ENCODE results near the gene ABCA6. TPM values are rescaled to one million over a fixed set of nuclear protein-coding genes. Genes with fewer than 3 reads are reported as not detected.

Gene ABCA6
- total RNA-seq, 2 experiments from 2014 or later, result not detected

DNA sequence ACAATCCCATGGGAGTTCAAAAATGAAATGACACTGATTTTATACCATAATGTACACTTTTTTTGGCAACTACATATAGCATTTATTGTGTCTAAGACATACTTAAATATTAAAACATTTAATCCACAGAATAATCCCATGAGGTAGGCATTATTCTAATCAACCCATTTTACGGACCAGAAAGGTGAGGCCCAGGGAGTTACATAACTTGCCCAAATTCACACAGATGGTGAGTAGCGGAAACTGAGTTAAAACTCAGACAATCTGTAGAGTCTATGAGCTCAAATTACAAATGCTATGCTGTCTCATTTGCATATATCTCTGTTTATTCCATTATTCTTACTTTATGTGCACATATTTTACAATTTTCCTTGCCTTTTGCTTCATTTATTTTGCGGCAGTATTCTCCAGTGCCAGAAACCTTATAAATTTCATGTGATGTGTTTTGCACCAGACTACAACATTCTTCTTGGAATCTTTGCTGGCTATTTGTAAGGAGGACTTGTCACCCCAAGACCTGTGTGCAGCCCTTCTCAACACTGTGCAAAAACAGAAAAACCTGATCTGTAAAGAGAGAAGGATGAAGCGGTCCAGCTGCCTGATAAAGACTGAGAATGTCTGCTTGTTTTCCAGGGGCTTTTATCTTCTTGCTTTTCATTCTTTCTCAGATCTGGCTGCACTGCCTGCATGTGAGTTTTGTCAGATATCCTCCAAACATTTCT lies 78.7 kb downstream of the ABCA6 start:
- DNase-seq, result no peak
- Mint-ChIP-seq H3K27ac (no peak overlapping the region), H3K4me3 (no peak overlapping the region), H3K4me1 (ENCODE audit: low read depth) (peaks cover 9% of the 10 kb centered on the region), H3K9me3 (no peaks in the 10 kb centered on the region), H3K36me3 (no peaks in the 10 kb centered on the region), H3K27me3 (peaks cover 6% of the 10 kb centered on the region)
- intact Hi-C loops (cut with micrococcal nuclease), result no loop called here
- POLR2A ChIA-PET, result no interaction called here
- CTCF ChIA-PET, result no interaction called here

- CTCF ChIA-PET, result no interaction called here
- peaks cover 6% of the 10 kb centered on the region for H3K27me3 Mint-ChIP-seq
- peaks cover 1% of the 10 kb centered on the region for H3K9me3 Mint-ChIP-seq
- no peak for DNase-seq
- POLR2A ChIA-PET, result no interaction called here
- H3K27ac Mint-ChIP-seq, result no peak overlapping the region
- H3K4me3 Mint-ChIP-seq, result no peak overlapping the region
- no peaks in the 10 kb centered on the region for H3K36me3 Mint-ChIP-seq
- intact Hi-C loops (cut with micrococcal nuclease), result no loop called here
- H3K4me1 Mint-ChIP-seq (ENCODE audit: low read depth), result peaks cover 9% of the 10 kb centered on the region
Measured at GRCh38 chr17:69061721-69062556, 79.8 kb downstream of the ABCA6 start.

DNA sequence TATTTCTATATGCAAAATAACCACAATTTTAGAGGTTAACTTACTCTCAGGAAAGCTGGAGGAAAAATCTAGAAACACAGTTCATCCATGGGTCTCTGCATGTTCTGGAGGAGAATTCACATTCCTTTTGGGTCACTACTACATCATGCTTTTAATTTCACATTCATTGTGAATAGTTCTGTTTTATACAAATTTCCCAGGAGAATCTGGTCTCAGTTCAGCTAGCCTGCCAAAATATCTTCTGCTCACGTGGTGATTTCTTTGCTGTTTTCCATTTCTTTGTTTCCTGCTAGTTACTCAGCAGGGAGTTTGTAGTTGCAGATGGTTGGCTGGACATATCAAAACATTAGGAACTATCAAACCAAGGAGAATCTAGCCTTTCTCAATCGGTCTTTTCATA lies 80.9 kb downstream of the ABCA6 start, which contains the start of gene ABCA9:
Gene ABCA9 (minus strand): TSS at position 106 of the 400 bp plus-strand sequence. CDS start 9,801 bp downstream, outside the sequence.
- intact Hi-C loops (cut with micrococcal nuclease), result no loop called here
- Mint-ChIP-seq H3K27ac (no peak within 1 kb of the TSS), H3K4me3 (no peak within 1 kb of the TSS), H3K9me3 (peaks cover 10% of the 10 kb centered on the region), H3K27me3 (peaks cover 2% of the 10 kb centered on the region), H3K4me1 (ENCODE audit: low read depth) (peaks cover 5% of the 10 kb centered on the region), H3K36me3 (no peaks in the 10 kb centered on the region)
- ChIA-PET POLR2A (no interaction called here), CTCF (no interaction called here)
- no peak for DNase-seq

DNA sequence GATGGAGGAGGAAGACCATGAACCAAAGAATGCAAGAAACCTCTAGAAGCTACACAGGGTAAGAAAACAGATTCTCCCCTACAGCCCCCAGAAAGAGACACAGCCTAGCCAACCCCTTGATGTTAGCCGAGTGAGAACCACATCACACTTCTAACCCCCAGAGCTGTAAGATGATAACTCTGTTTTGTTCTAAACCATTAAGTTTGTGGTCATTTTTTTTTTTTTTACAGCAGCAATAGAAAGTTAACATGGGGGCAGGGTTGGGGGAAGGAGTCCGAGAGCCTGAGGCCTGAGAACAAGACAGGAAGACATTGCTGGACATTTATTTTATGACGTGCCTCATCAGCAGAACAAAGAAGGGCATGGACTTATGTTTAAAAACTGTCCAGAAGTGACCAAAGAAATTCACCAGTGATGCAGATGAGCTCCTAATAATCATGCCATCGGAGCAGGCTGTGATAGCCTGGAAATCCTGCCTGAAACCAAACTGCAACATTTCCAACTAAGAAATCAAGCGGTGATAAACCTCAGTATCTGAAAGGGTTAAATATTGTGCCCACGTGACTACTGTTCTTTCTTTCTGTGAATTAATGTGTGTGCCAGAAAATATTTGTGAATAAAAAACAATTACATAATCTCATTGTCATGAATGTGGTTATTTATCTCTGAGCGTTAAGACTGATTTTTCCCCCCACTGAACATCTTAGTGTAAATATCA lies 82.1 kb downstream of the ABCA6 start:
- no peak overlapping the region for H3K4me3 Mint-ChIP-seq
- no peaks in the 10 kb centered on the region for H3K4me1 Mint-ChIP-seq (ENCODE audit: low read depth)
- no peak overlapping the region for H3K27ac Mint-ChIP-seq
- DNase-seq, result no peak
- intact Hi-C loops (cut with micrococcal nuclease), result no loop called here
- H3K36me3 Mint-ChIP-seq, result no peaks in the 10 kb centered on the region
- H3K9me3 Mint-ChIP-seq, result peaks cover 16% of the 10 kb centered on the region
- peaks cover 1% of the 10 kb centered on the region for H3K27me3 Mint-ChIP-seq
- CTCF ChIA-PET, result no interaction called here
- POLR2A ChIA-PET, result no interaction called here

DNA sequence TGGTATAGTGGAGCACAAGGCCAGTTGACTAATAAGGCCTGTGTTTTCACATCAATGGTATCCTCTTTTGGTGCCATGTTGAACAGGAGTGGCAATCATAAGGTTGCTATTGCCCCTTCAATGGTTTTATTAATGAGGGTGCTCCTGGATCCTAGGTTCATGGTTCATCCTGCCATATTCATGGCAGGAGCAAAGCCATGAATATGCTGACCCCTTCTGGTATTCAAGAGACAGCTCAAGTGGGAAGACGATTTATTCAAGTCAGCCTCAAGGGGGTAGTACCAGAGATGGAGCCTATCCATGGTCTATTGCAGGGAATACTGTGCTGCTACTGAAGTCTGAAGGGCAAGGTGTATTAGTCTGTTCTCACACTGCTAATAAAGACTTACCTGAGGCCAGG lies 83.5 kb downstream of the ABCA6 start:
- Mint-ChIP-seq H3K27me3 (peaks cover 1% of the 10 kb centered on the region), H3K27ac (no peak overlapping the region), H3K9me3 (peaks cover 16% of the 10 kb centered on the region), H3K36me3 (no peaks in the 10 kb centered on the region), H3K4me3 (no peak overlapping the region), H3K4me1 (ENCODE audit: low read depth) (no peaks in the 10 kb centered on the region)
- intact Hi-C loops (cut with micrococcal nuclease), result no loop called here
- ChIA-PET POLR2A (no interaction called here), CTCF (no interaction called here)
- DNase-seq, result no peak

DNA sequence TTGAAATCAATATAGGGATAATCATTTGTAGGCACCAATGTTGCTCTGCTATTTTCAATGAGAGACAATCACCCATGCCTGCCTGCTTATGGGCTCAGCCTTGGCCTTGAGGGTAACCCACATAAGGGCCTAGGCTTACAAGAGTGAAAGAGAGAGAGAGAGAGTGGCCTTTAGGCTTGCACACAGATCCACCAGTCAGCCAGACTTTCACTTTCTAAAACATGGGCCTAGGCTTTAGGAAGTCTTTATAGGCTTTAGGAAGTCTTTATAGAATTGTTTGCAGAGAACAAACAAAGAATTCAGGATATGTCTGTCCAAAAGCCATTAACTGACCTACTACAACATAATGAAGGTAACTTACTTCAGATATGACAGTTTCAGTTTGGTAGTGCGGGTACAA lies 84.4 kb downstream of the ABCA6 start:
- H3K27ac Mint-ChIP-seq, result no peak overlapping the region
- intact Hi-C loops (cut with micrococcal nuclease), result no loop called here
- CTCF ChIA-PET, result no interaction called here
- no peaks in the 10 kb centered on the region for H3K36me3 Mint-ChIP-seq
- no peak overlapping the region for H3K4me3 Mint-ChIP-seq
- no peaks in the 10 kb centered on the region for H3K4me1 Mint-ChIP-seq (ENCODE audit: low read depth)
- H3K9me3 Mint-ChIP-seq, result peaks cover 16% of the 10 kb centered on the region
- POLR2A ChIA-PET, result no interaction called here
- DNase-seq, result no peak
- H3K27me3 Mint-ChIP-seq, result peaks cover 1% of the 10 kb centered on the region

- CTCF ChIA-PET, result no interaction called here
- no peak for DNase-seq
- Mint-ChIP-seq H3K4me1 (ENCODE audit: low read depth) (no peaks in the 10 kb centered on the region), H3K36me3 (no peaks in the 10 kb centered on the region), H3K9me3 (peaks cover 16% of the 10 kb centered on the region), H3K27me3 (peaks cover 4% of the 10 kb centered on the region), H3K27ac (no peak overlapping the region), H3K4me3 (no peak overlapping the region)
- intact Hi-C loops (cut with micrococcal nuclease), result no loop called here
- POLR2A ChIA-PET, result no interaction called here
Measured at GRCh38 chr17:69056179-69056823, 85.4 kb downstream of the ABCA6 start.

GRCh38 chr17:69055334-69055733 lies 86.4 kb downstream of the ABCA6 start:
- ChIA-PET CTCF (no interaction called here), POLR2A (no interaction called here)
- Mint-ChIP-seq H3K27ac (no peak overlapping the region), H3K36me3 (no peaks in the 10 kb centered on the region), H3K4me1 (ENCODE audit: low read depth) (no peaks in the 10 kb centered on the region), H3K4me3 (no peak overlapping the region), H3K9me3 (peaks cover 16% of the 10 kb centered on the region), H3K27me3 (peaks cover 7% of the 10 kb centered on the region)
- intact Hi-C loops (cut with micrococcal nuclease), result no loop called here
- no peak for DNase-seq

GRCh38 chr17:69050999-69051775 lies 90.5 kb downstream of the ABCA6 start:
- CTCF ChIA-PET, result no interaction called here
- H3K27ac Mint-ChIP-seq, result no peak overlapping the region
- intact Hi-C loops (cut with micrococcal nuclease), result no loop called here

GRCh38 chr17:69048634-69049033 lies 93.1 kb downstream of the ABCA6 start:
- H3K27me3 Mint-ChIP-seq, result peaks cover 6% of the 10 kb centered on the region
- peaks cover 3% of the 10 kb centered on the region for H3K4me1 Mint-ChIP-seq (ENCODE audit: low read depth)
- DNase-seq, result no peak
- H3K9me3 Mint-ChIP-seq, result no peaks in the 10 kb centered on the region
- POLR2A ChIA-PET, result no interaction called here
- intact Hi-C loops (cut with micrococcal nuclease), result no loop called here
- no peak overlapping the region for H3K4me3 Mint-ChIP-seq
- CTCF ChIA-PET, result no interaction called here
- no peaks in the 10 kb centered on the region for H3K36me3 Mint-ChIP-seq
- H3K27ac Mint-ChIP-seq, result no peak overlapping the region

More at GRCh38 chr17:69050999-69051775, 90.5 kb downstream of the ABCA6 start:
- Mint-ChIP-seq H3K4me1 (ENCODE audit: low read depth) (peaks cover 3% of the 10 kb centered on the region), H3K9me3 (peaks cover 9% of the 10 kb centered on the region), H3K27me3 (peaks cover 6% of the 10 kb centered on the region), H3K36me3 (no peaks in the 10 kb centered on the region), H3K4me3 (no peak overlapping the region)
- DNase-seq, result no peak
- POLR2A ChIA-PET, result no interaction called here

DNA sequence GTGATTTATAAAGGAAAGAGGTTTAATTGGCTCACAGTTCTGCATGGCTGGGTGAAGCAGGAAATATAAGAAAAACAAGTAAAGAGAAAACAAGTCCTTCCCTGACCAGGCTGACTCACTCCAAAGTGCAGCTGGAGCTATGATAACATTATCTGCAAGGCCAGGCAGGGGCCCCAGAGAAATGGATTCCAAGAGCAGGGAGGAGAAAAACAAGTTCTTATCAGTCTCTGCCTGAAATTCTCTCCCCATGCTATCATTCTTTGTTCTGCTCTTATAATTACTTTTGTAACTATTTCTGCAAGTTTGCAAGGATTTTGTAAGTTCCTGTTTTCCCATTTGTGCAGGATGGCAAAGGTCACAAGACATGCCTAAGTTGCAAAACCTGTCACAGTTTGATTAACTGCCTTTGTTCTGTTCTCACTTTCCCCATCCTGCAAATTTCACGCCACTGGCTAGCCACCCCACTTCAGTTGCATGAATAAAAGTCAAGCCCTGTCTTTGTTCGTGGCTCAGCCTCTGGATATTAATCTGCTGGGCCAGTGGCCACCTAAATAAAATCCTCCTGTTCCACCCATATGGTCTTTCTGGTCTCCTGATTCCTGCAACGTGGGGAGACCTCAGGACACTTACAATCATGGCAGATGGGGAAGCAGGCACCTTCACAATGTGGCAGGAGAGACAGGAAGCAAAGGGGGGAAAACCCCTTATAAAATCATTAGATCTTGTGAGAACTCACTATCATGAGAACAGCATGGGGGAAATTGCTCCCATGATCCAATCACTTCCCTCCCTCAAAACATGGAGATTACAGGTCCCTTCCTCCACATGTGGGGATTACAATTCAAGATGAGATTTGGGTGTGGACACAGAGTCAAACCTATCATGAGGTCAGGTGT lies 94.1 kb downstream of the ABCA6 start:
- no peak overlapping the region for H3K27ac Mint-ChIP-seq
- H3K4me3 Mint-ChIP-seq, result no peak overlapping the region
- H3K4me1 Mint-ChIP-seq (ENCODE audit: low read depth), result peaks cover 3% of the 10 kb centered on the region
- H3K36me3 Mint-ChIP-seq, result no peaks in the 10 kb centered on the region
- intact Hi-C loops (cut with micrococcal nuclease), result no loop called here
- ChIA-PET CTCF (no interaction called here), POLR2A (no interaction called here)
- peaks cover 6% of the 10 kb centered on the region for H3K27me3 Mint-ChIP-seq
- H3K9me3 Mint-ChIP-seq, result no peaks in the 10 kb centered on the region
- DNase-seq, result no peak
